Neural cell (in vitro differentiated cells): ENCODE data around the gene MYRF. TPM values are rescaled to one million over a fixed set of nuclear protein-coding genes. Genes with fewer than 3 reads are reported as not detected.

Experiments used
- H2AFZ ChIP-seq: fragments of 200-600, 300-800 bp; sonication (generic), shearing (Covaris generic); 2 replicates; pipeline ENCODE4 v1.6.0; 2014; ENCODE audit warnings: low read depth, mild to moderate bottlenecking, antibody characterized with exemption, low read length, moderate library complexity
- H3F3A ChIP-seq: fragments of 200-600 bp; shearing (Covaris generic); 2 replicates; pipeline ENCODE4 v1.6.1; 2016; ENCODE audit warnings: mild to moderate bottlenecking, moderate library complexity, mixed read lengths, antibody characterized with exemption, low read length; ENCODE audit not compliant: insufficient read depth, poor library complexity, severe bottlenecking
- H3K27ac ChIP-seq: fragments of 200-600, 300-800 bp; sonication (generic), shearing (Covaris generic); 2 replicates; pipeline ENCODE4 v1.5.1; 2014; ENCODE audit warnings: mild to moderate bottlenecking, low read length, moderate library complexity
- H3K27me3 ChIP-seq: fragments of 300-800, 200-600 bp; sonication (generic), shearing (Covaris generic); 2 replicates; pipeline ENCODE4 v1.6.0; 2014; ENCODE audit warnings: mild to moderate bottlenecking, low read depth, low read length, moderate library complexity; ENCODE audit not compliant: insufficient read depth
- H3K36me3 ChIP-seq: fragments of 300-800, 200-600 bp; sonication (generic), shearing (Covaris generic); 2 replicates; pipeline ENCODE4 v1.5.1; 2014; ENCODE audit warnings: mild to moderate bottlenecking, antibody characterized with exemption, low read length, moderate library complexity; ENCODE audit not compliant: insufficient read depth
- H3K4me2 ChIP-seq: fragments of 300-800, 200-600 bp; sonication (generic), shearing (Covaris generic); 2 replicates; pipeline ENCODE4 v1.6.0; 2014; ENCODE audit warnings: mild to moderate bottlenecking, low read length
- H3K4me3 ChIP-seq: fragments of 300-800, 200-600 bp; sonication (generic), shearing (Covaris generic); 2 replicates; pipeline ENCODE4 v1.5.1; 2014; ENCODE audit warnings: mild to moderate bottlenecking, low read length, moderate library complexity
- H3K79me2 ChIP-seq: fragments of 200-600 bp; shearing (Covaris generic); replicated peaks from 2 replicates; pipeline ENCODE4 v1.6.0; 2014; ENCODE audit warnings: mild to moderate bottlenecking, low read length, moderate library complexity; ENCODE audit not compliant: insufficient read depth
- H3K9ac ChIP-seq: fragments of 300-800, 200-600 bp; sonication (generic), shearing (Covaris generic); 2 replicates; pipeline ENCODE4 v1.6.1; 2016; ENCODE audit warnings: mild to moderate bottlenecking, low read length, mixed read lengths
- H3K9me2 ChIP-seq: fragments of 200-600 bp; shearing (Covaris generic); 2 replicates; pipeline ENCODE4 v1.6.1; 2016; ENCODE audit warnings: mild to moderate bottlenecking, low read length, mixed read lengths; ENCODE audit not compliant: insufficient read depth
- H3K9me3 ChIP-seq: fragments of 200-600, 300-800 bp; sonication (generic), shearing (Covaris generic); 2 replicates; pipeline ENCODE4 v1.6.1; 2016; ENCODE audit warnings: mild to moderate bottlenecking, mixed run types, low read length, moderate library complexity, mixed read lengths
- H4K20me1 ChIP-seq: fragments of 200-600 bp; shearing (Covaris generic); 2 replicates; pipeline ENCODE4 v1.6.1; 2016; ENCODE audit warnings: mild to moderate bottlenecking, mixed run types; ENCODE audit not compliant: insufficient read depth
- EP300 ChIP-seq: fragments of 450-650 bp; conservative IDR thresholded peaks from 2 replicates; pipeline ENCODE4 v1.6.1; 2014; ENCODE audit warnings: antibody characterized with exemption, mild to moderate bottlenecking, moderate library complexity; ENCODE audit not compliant: poor library complexity, severe bottlenecking
- EZH2 ChIP-seq: fragments of 200-600, 300-800 bp; shearing (Covaris generic), sonication (generic); IDR thresholded peaks from 2 replicates; pipeline ENCODE4 v1.6.1; 2014; ENCODE audit warnings: antibody characterized with exemption, low read length, borderline replicate concordance, mild to moderate bottlenecking; ENCODE audit not compliant: insufficient read depth, poor library complexity, severe bottlenecking
- MXI1 ChIP-seq: fragments of 450-650 bp; conservative IDR thresholded peaks from 2 replicates; pipeline ENCODE4 v1.6.1; 2014; ENCODE audit warnings: antibody characterized with exemption, mild to moderate bottlenecking; ENCODE audit not compliant: poor library complexity, severe bottlenecking
- POLR2AphosphoS5 ChIP-seq: IDR thresholded peaks from 2 replicates; pipeline ENCODE4 v1.6.1; 2012
- RAD21 ChIP-seq: fragments of 450-650 bp; conservative IDR thresholded peaks from 2 replicates; pipeline ENCODE4 v1.6.1; 2014; ENCODE audit warnings: antibody characterized with exemption, mild to moderate bottlenecking, moderate library complexity
- REST ChIP-seq: IDR thresholded peaks from 2 replicates; pipeline ENCODE4 v1.6.1; 2012; ENCODE audit warnings: borderline replicate concordance
- SMC3 ChIP-seq: fragments of 450-650 bp; conservative IDR thresholded peaks from 2 replicates; pipeline ENCODE4 v1.6.1; 2014; ENCODE audit warnings: antibody characterized with exemption, mild to moderate bottlenecking, moderate library complexity; ENCODE audit not compliant: poor library complexity
- TAF1 ChIP-seq: IDR thresholded peaks from 2 replicates; pipeline ENCODE4 v1.6.1; 2012; ENCODE audit warnings: low read depth
- polyA plus RNA-seq: library from polyadenylated mRNA; depleted of rRNA; stranded (reverse); fragments of >200 nt; gene quantifications from 2 replicates; pipeline ENCODE4 v1.2.3, GENCODE V29; 2014
- TF ChIP-seq, protein P1 (sequence below): fragments of 450-650 bp; IDR thresholded peaks from 2 replicates; pipeline ENCODE4 v1.5.1; 2014; ENCODE audit warnings: antibody characterized with exemption, mild to moderate bottlenecking, moderate library complexity; ENCODE audit not compliant: poor library complexity, severe bottlenecking

MYRF gene
- polyA plus RNA-seq, 1 donor from 2014 or later, result 0.16 TPM

DNA sequence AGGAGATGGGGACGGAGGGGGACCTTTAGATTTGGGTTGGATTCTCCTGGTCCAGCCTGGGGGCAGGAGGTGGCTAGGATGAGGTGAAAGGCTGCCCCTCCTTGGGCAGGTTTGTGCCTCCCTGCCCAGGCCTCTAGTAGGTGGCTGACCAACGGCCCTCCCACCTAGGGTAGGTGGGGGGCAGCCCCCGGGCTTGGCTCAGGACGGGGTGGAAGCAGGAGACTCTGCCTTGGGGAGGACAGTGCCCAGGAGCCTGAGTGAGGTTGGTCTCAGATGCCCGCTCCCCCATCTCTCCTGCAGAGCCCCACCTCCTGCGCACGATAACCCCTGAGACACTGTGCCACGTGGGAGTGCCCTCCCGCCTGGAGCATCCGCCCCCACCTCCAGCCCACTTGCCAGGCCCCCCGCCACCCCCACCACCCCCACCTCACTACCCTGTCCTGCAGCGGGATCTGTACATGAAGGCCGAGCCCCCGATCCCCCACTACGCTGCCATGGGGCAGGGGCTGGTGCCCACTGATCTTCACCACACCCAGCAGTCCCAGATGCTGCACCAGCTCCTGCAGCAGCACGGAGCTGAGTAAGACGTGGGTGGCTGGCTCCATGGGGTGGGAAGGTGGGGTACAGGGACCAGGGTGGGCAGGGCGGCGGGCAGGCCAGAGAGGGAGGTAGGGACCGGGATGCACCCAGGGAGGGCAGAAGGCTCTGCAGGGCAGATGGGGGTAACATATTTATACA is 17.7 kb downstream of the MYRF start (continued):
- TF ChIP-seq SMC3 (no peak), RAD21 (no peak)

GRCh38 chr11:61771195-61771894 is 18.9 kb downstream of the MYRF start:
- Histone ChIP-seq H4K20me1 (no peaks in the 10 kb centered on the region), H3K9me3 (no peaks in the 10 kb centered on the region), H3K4me2 (no peak overlapping the region), H3K79me2 (no peaks in the 10 kb centered on the region), H3K27me3 (no peaks in the 10 kb centered on the region), H3K9me2 (no peaks in the 10 kb centered on the region), H3K9ac (no peak overlapping the region), H3K4me3 (no peak overlapping the region), H3K27ac (no peak overlapping the region), H3F3A (no peaks in the 10 kb centered on the region), H3K36me3 (no peaks in the 10 kb centered on the region), H2AFZ (no peak overlapping the region)
- TF ChIP-seq, protein P1, sequence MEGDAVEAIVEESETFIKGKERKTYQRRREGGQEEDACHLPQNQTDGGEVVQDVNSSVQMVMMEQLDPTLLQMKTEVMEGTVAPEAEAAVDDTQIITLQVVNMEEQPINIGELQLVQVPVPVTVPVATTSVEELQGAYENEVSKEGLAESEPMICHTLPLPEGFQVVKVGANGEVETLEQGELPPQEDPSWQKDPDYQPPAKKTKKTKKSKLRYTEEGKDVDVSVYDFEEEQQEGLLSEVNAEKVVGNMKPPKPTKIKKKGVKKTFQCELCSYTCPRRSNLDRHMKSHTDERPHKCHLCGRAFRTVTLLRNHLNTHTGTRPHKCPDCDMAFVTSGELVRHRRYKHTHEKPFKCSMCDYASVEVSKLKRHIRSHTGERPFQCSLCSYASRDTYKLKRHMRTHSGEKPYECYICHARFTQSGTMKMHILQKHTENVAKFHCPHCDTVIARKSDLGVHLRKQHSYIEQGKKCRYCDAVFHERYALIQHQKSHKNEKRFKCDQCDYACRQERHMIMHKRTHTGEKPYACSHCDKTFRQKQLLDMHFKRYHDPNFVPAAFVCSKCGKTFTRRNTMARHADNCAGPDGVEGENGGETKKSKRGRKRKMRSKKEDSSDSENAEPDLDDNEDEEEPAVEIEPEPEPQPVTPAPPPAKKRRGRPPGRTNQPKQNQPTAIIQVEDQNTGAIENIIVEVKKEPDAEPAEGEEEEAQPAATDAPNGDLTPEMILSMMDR, result no peak
- TF ChIP-seq TAF1 (no peak), EP300 (no peak), EZH2 (no peak), SMC3 (no peak), RAD21 (no peak), REST (no peak), MXI1 (no peak), POLR2AphosphoS5 (no peak)

DNA sequence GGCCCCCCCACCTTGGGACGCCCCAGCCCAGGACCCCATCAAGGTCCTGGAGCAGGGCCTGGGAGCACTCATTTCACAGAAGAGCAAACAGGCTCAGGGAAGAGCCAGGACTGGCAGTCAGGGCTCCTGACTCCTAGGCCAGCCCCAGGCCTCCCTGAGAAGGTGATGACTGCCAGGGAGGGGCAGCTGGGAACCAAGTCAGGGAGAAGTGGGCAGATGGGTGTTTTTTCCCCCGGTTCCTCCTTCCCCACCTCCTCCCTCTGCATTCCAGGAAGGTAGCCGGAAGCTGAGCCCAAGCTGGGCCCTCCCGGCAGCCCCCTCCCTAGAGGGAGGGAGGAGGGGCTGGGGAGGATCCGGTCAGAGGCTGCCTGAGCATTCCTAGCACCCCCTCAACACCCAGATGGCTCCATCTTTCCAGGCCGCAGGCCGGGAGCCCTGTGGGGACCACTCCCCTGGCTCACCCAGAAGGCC is 19.6 kb downstream of the MYRF start:
- TF ChIP-seq REST (no peak), POLR2AphosphoS5 (no peak), EZH2 (no peak), EP300 (no peak), RAD21 (no peak), TAF1 (no peak), SMC3 (no peak), MXI1 (no peak)
- TF ChIP-seq, protein P1, result no peak
- Histone ChIP-seq H3K36me3 (no peaks in the 10 kb centered on the region), H3K27me3 (no peaks in the 10 kb centered on the region), H3K27ac (no peak overlapping the region), H3K4me3 (no peak overlapping the region), H4K20me1 (no peaks in the 10 kb centered on the region), H3K9ac (no peak overlapping the region), H2AFZ (no peak overlapping the region), H3K9me2 (no peaks in the 10 kb centered on the region), H3F3A (no peaks in the 10 kb centered on the region), H3K4me2 (no peak overlapping the region), H3K79me2 (no peaks in the 10 kb centered on the region), H3K9me3 (no peaks in the 10 kb centered on the region)
